ENCODE results near the gene ZMYND8.
"Not testable (repeated sequence)": the region's sequence is repeated elsewhere in the genome, so short reads cannot be mapped to it uniquely, and the experiment has no call there.

The ZMYND8 gene

DNA sequence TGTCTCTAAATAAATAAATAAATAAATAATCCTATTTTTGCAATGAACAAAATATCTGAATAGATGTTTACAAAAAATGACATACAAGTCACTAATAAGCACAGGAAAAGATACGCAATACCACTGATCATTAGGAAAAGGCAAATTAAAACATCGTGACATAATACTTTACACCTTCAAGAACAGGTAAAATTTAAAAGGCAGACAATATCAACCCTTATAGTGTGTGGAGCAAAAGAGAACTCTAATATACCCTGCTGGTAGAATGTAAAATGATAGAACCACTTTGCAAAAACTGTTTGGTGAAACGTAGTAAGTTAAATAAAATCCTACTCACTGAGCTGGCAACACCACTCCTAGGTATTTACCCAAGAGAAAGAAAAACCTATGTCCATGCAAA, 67.4 kb downstream of the ZMYND8 start:
- no peak for TF ChIP-seq ZNF274 (IDR thresholded peaks at IDR 0.05; ENCODE audit: low read depth, low read length)
- H3K4me3 ChIP-seq (ENCODE audit: low read length), result no peak overlapping the region

DNA sequence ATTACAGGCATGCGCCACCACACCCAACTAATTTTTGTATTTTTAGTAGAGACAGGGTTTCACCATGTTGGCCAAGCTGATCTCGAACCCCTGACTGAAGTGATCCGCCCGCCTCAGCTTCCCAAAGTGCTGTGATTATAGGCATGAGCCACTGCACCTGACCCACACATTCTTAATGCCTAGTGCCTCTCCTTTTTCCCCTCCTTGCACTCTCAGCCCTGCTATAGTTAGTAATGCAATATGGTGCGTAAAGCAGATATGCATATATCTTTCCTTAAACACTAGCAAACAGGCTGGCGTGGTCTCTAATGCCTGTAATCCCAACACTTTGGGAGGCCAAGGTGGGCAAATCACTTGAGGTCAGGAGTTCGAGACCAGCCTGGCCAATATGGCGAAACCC, 68.0 kb downstream of the ZMYND8 start:
- H3K4me3 ChIP-seq (ENCODE audit: low read length), result not testable (repeated sequence)

DNA sequence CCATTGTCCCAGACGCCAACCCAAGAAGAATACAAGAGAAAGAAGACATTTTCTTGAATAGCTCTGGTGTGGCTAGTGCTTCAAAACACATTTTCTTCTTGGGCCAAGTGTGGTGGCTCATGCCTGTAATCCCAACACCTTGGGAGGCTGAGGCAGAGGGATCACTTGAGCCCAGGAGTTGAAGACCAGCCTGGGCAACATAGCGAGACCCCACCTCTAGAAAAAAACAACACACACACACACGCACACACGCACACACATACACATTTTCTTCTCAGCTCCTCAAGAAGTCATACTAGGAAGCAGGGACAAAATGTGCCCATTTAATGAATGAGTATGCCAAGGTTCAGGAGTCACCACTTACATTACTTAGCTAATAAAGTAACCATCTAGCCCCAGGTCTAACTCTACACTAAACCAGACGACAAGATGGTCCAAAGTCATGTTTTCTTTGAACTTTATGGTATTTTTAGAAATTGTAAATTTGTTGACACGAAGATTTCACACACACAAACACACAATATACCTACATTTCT, 68.8 kb downstream of the ZMYND8 start:
- no peak overlapping the region for H3K4me3 ChIP-seq (ENCODE audit: low read length)
- no peak for TF ChIP-seq ZNF274 (IDR thresholded peaks at IDR 0.05; ENCODE audit: low read depth, low read length)

DNA sequence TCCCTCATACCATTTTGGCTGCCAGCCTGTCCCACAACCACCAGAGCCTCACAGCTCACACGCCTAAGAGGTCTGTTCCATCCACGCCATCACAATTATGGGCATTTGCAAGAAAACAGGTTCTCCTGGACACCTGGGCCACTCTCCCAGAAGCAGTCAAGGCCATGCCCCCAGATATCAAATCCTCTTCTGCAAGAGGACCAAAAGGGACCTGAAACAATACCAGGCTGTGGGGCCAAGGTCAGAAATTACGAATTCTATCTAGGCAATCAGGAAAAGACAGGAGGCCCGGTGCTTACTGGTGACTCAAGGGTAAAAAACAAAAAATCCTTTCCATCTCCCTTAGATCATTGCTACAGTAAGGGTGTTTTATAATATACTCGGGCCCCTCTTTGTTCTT, 69.8 kb downstream of the ZMYND8 start:
- TF ChIP-seq ZNF274 (IDR thresholded peaks at IDR 0.05; ENCODE audit: low read depth, low read length), result no peak
- no peak overlapping the region for H3K4me3 ChIP-seq (ENCODE audit: low read length)

DNA sequence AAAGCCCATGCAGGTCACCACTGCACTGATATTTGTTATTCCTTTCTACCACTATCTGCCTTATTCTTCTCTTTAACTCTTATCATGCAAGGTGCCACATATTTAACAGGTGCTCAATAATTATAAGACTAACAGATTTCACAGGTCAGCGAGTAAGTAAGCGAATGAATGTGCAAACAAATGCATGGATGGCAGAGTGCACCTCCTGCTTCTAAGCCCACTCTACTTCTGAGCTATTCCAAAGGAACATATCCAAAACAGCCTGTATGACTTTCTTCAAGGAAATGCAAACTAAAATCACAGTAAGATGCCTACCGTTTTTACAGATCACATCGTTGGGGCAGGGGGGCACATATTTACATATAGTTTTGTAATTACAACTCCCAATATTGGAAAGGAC, 71.3 kb downstream of the ZMYND8 start:
- no peak for TF ChIP-seq ZNF274 (IDR thresholded peaks at IDR 0.05; ENCODE audit: low read depth, low read length)

DNA sequence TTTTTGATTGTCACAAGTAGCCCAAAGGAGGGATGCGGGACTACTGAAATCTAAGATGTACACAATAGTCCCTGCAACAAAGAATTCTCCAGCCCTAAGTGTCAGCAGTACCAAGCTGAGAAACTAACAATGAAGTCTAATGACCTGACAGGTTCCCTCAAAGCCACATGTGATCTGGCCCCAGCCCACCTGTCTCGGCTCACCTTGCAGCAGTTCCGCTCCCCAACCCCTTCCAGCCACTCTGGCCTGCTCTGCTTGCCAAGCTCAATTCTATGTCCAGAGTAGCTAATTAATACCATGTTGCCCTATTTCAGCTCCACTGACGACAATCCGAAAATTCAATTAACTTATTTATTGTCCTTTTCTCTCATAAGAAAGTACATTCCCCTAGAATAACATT, 72.1 kb downstream of the ZMYND8 start:
- no peak for TF ChIP-seq ZNF274 (IDR thresholded peaks at IDR 0.05; ENCODE audit: low read depth, low read length)
- no peak overlapping the region for H3K4me3 ChIP-seq (ENCODE audit: low read length)

More for the DNA sequence above, 71.3 kb downstream of the ZMYND8 start:
- no peak overlapping the region for H3K4me3 ChIP-seq (ENCODE audit: low read length)

DNA sequence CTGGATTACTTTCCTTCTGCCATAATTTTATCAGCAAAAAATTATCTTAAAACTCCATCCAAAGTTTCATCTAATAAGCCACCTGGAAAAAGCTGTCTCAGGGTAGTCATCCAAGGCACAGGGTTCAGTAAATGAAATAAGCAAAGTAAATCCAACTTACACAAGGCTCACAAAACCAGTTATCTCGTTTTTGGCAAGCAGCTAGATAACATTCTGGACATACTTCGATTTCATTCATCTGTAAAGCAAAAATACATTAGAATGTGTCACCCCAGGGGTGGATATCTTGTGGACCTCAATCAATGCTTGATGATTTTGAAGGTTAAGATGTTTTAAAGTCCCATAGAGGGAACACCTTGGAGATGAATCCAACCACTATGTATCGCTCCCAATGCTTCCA, 73.1 kb downstream of the ZMYND8 start:
- no peak for TF ChIP-seq ZNF274 (IDR thresholded peaks at IDR 0.05; ENCODE audit: low read depth, low read length)

DNA sequence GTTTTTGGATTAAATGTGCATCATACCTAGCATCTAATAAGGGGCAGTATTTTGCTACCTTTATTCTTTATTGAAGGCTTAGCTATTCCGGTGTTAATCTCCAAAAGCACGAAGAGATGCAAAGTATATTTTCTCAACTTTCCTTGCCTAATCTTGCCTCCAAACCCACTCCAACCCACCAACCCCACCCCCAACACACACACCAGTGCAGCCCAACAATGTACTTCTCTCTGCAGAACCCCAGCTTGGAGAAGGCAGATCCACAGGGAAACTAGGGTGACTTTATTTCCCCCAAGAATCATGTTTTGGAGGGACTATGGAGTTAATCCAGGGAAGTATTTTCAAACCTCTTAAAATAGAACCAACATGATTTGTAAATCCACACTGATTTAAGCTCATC, 73.6 kb downstream of the ZMYND8 start:
- no peak overlapping the region for H3K4me3 ChIP-seq (ENCODE audit: low read length)
- no peak for TF ChIP-seq ZNF274 (IDR thresholded peaks at IDR 0.05; ENCODE audit: low read depth, low read length)

More for the DNA sequence above, 73.1 kb downstream of the ZMYND8 start:
- H3K4me3 ChIP-seq (ENCODE audit: low read length), result no peak overlapping the region

DNA sequence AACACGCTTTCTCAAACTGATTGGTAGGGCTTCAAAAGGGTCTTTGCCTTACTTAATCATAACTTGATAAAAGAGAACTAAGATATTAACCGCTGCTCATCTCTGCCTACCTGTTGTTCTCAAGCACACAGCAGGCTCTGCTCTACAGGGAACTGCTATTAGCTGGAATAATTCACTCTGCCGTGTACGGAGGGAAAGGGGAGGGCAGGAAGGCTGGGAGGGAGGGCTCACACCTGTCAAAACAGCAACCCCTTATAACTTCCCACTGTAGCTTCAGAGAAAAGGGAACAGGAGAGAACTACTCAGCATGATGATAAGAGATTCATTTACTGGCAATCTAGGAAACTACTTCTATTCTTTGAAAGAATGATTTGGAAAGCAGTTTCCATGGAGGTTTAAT, 75.1 kb downstream of the ZMYND8 start:
- H3K4me3 ChIP-seq (ENCODE audit: low read length), result no peak overlapping the region
- TF ChIP-seq ZNF274 (IDR thresholded peaks at IDR 0.05; ENCODE audit: low read depth, low read length), result no peak

DNA sequence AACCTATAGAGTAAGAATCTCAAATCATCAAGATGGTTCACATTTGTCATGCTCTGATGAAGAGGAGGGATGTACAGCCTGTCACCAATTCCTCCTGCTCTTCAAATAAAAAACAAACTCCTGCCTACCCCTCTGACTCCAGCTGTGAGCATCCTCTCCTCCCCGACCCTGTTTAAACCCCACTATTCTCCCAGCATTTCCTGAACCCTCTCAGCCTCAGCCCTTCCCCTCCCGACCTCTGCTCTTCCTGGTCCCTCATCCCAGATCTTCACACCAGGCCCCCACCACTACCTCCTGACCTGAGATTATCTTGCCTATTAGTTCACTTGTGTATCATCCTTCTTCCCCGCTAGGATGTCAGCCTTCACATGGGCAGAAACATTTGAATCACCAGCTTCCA, 75.8 kb downstream of the ZMYND8 start:
- no peak overlapping the region for H3K4me3 ChIP-seq (ENCODE audit: low read length)
- no peak for TF ChIP-seq ZNF274 (IDR thresholded peaks at IDR 0.05; ENCODE audit: low read depth, low read length)

DNA sequence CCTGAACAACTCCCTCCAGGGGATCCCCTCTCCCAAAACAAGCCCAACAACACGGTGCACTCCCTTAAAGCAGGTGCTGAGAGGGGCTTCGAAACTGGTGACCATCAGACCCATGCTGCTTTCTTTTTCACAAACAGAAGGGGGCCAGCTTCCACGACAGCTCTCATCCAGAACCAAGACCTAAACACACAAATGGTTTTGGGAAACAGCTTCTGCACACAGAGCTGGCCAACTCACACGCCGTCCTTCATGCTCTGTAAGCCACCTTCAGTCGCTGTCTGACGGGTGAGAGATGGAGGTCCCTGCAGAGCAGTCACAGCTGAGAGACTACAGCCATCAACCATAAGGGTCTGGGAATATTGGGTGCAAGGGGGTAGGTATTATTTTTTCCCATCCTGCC, 76.3 kb downstream of the ZMYND8 start:
- H3K4me3 ChIP-seq (ENCODE audit: low read length), result no peak overlapping the region
- TF ChIP-seq ZNF274 (IDR thresholded peaks at IDR 0.05; ENCODE audit: low read depth, low read length), result no peak

DNA sequence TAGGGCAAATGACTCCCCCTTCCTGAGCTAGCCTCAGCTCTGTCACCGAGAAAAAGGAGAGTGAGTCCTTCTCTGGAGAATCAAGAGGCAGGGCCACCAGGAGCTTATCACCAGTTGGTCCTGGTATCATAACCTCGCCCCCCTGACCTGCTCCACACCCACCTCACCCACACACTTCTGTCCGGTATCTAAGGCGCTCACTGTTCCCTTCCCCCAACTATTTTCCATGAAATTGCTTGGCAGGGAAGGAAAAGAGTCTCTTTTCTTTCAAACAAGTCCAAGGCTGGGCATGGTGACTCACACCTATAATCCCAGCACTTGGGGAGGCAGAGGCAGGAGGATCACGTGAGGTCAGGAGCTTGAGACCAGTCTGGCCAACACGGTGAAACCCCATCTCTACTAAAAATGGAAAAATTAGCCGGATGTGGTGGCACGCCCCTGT, 77.6 kb downstream of the ZMYND8 start:
- no peak for TF ChIP-seq ZNF274 (IDR thresholded peaks at IDR 0.05; ENCODE audit: low read depth, low read length)
- no peak overlapping the region for H3K4me3 ChIP-seq (ENCODE audit: low read length)

DNA sequence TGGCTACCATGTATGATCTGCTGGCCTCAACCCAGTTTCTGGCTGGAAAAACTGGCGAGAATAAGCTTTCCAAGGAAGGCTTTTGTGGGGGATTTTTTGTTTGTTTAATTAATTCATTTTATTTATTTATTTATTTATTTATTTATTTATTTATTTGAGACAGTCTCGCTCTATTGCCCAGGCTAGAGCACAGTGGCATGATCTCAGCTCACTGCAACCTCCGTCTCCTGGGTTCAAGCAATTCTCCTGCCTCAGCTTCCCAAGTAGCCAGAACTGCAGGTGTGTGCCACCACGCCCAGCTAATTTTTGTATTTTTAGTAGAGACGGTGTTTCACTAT, 79.0 kb downstream of the ZMYND8 start:
- H3K4me3 ChIP-seq (ENCODE audit: low read length), result not testable (repeated sequence)

DNA sequence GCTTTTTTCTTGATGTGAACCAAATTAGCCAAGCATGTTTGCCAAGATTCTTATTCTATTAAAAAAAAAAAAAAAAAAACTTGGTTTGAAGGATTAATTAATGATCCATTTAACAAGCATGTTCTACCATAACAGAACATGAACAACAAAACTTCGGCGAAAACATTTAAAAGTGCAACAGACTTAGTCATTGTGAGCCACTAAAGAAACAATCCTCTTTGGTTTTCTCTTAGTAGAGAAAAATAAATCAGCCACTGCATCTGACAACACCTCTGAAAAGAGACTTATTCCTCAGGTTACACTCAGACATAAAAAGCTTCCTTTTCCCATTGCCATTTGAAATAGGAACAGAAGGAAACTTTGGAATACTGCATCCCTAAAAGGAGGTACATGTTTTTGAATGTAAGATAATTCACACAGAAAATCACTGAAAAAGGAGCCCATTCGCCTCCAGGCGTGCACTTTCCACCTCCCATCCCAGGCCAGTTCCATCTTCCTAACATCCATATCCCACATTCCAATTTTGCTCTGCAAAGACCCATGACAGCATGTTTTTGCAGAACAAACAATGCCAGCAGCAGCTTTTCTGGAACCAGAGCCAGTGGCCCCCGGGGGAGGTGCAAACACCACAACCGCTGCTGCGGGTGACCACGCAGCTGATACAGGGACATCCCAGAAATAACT, 79.5 kb downstream of the ZMYND8 start:
- H3K4me3 ChIP-seq (ENCODE audit: low read length), result no peak overlapping the region
- no peak for TF ChIP-seq ZNF274 (IDR thresholded peaks at IDR 0.05; ENCODE audit: low read depth, low read length)

DNA sequence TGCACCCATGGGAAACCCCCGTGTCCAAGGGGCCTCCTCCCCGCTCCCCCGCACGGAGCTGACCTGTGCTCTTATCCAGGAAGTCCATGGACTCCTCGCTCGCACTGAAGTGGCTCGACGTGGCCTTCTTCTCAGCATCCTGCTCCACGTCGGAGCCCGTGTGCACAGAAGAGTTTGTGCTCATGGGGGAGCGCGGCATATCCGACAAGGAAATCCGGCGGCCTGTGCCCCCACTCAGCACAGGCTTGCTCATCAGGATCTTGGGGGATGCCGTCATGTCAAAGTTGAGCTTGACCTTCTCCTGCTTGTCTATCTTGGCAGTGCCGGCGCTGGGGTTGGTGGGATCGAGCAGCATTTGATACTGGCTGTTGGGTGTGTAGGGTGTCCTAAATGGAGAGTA, 80.2 kb downstream of the ZMYND8 start:
- no peak overlapping the region for H3K4me3 ChIP-seq (ENCODE audit: low read length)
- no peak for TF ChIP-seq ZNF274 (IDR thresholded peaks at IDR 0.05; ENCODE audit: low read depth, low read length)

DNA sequence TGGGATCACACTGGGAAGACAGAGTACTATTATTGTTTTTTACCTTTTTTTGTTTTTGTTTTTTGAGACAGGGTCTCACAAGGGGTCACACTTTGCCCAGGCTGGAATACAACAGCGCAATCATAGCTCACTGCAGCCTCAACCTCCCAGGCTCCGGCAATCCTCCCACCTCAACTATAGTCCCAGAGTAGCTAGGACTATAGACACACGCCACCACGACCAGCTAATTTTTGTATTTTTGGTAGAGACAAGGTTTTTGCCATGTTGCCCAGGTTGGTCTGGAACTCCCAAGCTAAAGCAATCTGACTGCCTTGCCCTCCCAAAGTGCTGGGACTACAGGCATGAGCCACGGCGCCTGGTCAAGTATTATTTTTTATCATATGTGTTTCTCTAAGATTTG, 81.0 kb downstream of the ZMYND8 start:
- no peak for TF ChIP-seq ZNF274 (IDR thresholded peaks at IDR 0.05; ENCODE audit: low read depth, low read length)

More for the DNA sequence above, 81.0 kb downstream of the ZMYND8 start:
- H3K4me3 ChIP-seq (ENCODE audit: low read length), result no peak overlapping the region

All from GM08714 (cell line).